WTC11 (cell line): ENCODE measurements around the gene CPTP. TPM values are rescaled to one million over a fixed set of nuclear protein-coding genes. Genes with fewer than 3 reads are reported as not detected.

Experiments used
- ATAC-seq: fragments of 200-7000 bp; cut with Tn5 transposase; 2 replicates; pipeline ENCODE4 v1.10.0; 2021; ENCODE audit warnings: mild to moderate bottlenecking, moderate library complexity
- CTCF ChIA-PET: fragments of 300-600 bp; sonication (Branson Sonifier 250); formaldehyde crosslinking; loops from one replicate; lab custom pipeline; 2021; ENCODE audit warnings: antibody characterized with exemption; lab: Charles Lee
- POLR2A ChIA-PET: fragments of 350-600 bp; sonication (Branson Sonifier 250); formaldehyde crosslinking; loops from one replicate; lab custom pipeline; 2021; ENCODE audit warnings: antibody characterized with exemption; lab: Charles Lee
- DNase-seq: peaks from one replicate; pipeline ENCODE4 v3.0.0; 2021; ENCODE audit warnings: low spot score
- H3K27ac Mint-ChIP-seq: 2 replicates; pipeline ENCODE4 v1.8.0; 2021; ENCODE audit warnings: mixed read lengths
- H3K27me3 Mint-ChIP-seq: 2 replicates; pipeline ENCODE4 v1.8.0; 2021; ENCODE audit warnings: low read depth, mild to moderate bottlenecking, moderate library complexity, mixed read lengths
- H3K36me3 Mint-ChIP-seq: 2 replicates; pipeline ENCODE4 v1.8.0; 2021; ENCODE audit warnings: mixed read lengths
- H3K4me1 Mint-ChIP-seq: 2 replicates; pipeline ENCODE4 v1.8.0; 2022; ENCODE audit warnings: mixed read lengths
- H3K4me3 Mint-ChIP-seq: 2 replicates; pipeline ENCODE4 v1.8.0; 2021; ENCODE audit warnings: mild to moderate bottlenecking, moderate library complexity, mixed read lengths
- H3K9me3 Mint-ChIP-seq: 2 replicates; pipeline ENCODE4 v1.8.0; 2021; ENCODE audit warnings: mixed read lengths
- ATF1 ChIP-seq: sonication (generic); formaldehyde crosslinking; IDR thresholded peaks from 2 replicates; pipeline ENCODE4 v1.8.1; 2023; ENCODE audit warnings: mild to moderate bottlenecking, moderate library complexity, missing genetic modification reagents
- ETV6 ChIP-seq: sonication (generic); formaldehyde crosslinking; IDR thresholded peaks from 2 replicates; pipeline ENCODE4 v1.8.1; 2022; ENCODE audit warnings: mild to moderate bottlenecking, missing genetic modification reagents
- FOXJ3 ChIP-seq: sonication (generic); formaldehyde crosslinking; IDR thresholded peaks from 2 replicates; pipeline ENCODE4 v1.9.0; 2021; ENCODE audit warnings: missing genetic modification reagents, mild to moderate bottlenecking, borderline replicate concordance
- GRHL2 ChIP-seq: fragments of 250-450 bp; sonication (Bioruptor Pico); IDR thresholded peaks from 2 replicates; pipeline ENCODE4 v1.8.0; 2022; ENCODE audit warnings: mild to moderate bottlenecking, moderate library complexity; ENCODE audit not compliant: insufficient replicate concordance, severe bottlenecking
- MXD4 ChIP-seq: fragments of 250-450 bp; sonication (Bioruptor Pico); IDR thresholded peaks from 2 replicates; pipeline ENCODE4 v1.8.0; 2021; ENCODE audit warnings: mild to moderate bottlenecking, moderate library complexity, borderline replicate concordance
- NFYB ChIP-seq: sonication (generic); formaldehyde crosslinking; conservative IDR thresholded peaks from 2 replicates; pipeline ENCODE4 v1.8.0; 2022; ENCODE audit warnings: low read depth, missing genetic modification reagents
- NR2C2 ChIP-seq: sonication (generic); formaldehyde crosslinking; IDR thresholded peaks from 2 replicates; pipeline ENCODE4 v1.8.0; 2022; ENCODE audit warnings: mild to moderate bottlenecking, missing genetic modification reagents
- SP1 ChIP-seq: sonication (generic); formaldehyde crosslinking; conservative IDR thresholded peaks from 2 replicates; pipeline ENCODE4 v1.8.1; 2022; ENCODE audit warnings: missing genetic modification reagents
- ZBTB21 ChIP-seq: sonication (generic); formaldehyde crosslinking; IDR thresholded peaks from 2 replicates; pipeline ENCODE4 v1.8.1; 2023; ENCODE audit warnings: mild to moderate bottlenecking, missing genetic modification reagents, borderline replicate concordance
- ZNF396 ChIP-seq: fragments of 250-450 bp; sonication (Bioruptor Pico); IDR thresholded peaks from 2 replicates; pipeline ENCODE4 v1.8.0; 2021; ENCODE audit warnings: mild to moderate bottlenecking, moderate library complexity, borderline replicate concordance
- ZNF416 ChIP-seq: fragments of 250-450 bp; sonication (Bioruptor Pico); IDR thresholded peaks from 2 replicates; pipeline ENCODE4 v1.9.0; 2021; ENCODE audit warnings: mild to moderate bottlenecking, inconsistent platforms
- ZNF423 ChIP-seq: fragments of 250-450 bp; sonication (Bioruptor Pico); IDR thresholded peaks from 2 replicates; pipeline ENCODE4 v2.1.2; 2022; ENCODE audit warnings: mild to moderate bottlenecking, moderate library complexity
- total RNA-seq: library from RNA; stranded (reverse); gene quantifications from 3 replicates; pipeline ENCODE4 v1.2.3, GENCODE V29; 2021
- TF ChIP-seq, protein P1 (sequence below): fragments of 200-600 bp; IDR thresholded peaks from 2 replicates; pipeline ENCODE4 v1.8.0; 2022; ENCODE audit warnings: antibody characterized with exemption
- TF ChIP-seq, protein P2 (sequence below): sonication (generic); formaldehyde crosslinking; IDR thresholded peaks from 2 replicates; pipeline ENCODE4 v1.8.1; 2022; ENCODE audit warnings: mild to moderate bottlenecking, moderate library complexity, missing genetic modification reagents
- TF ChIP-seq, protein P3 (sequence below): fragments of 250-450 bp; sonication (Bioruptor Pico); IDR thresholded peaks from 2 replicates; pipeline ENCODE4 v1.9.0; 2021; ENCODE audit warnings: mild to moderate bottlenecking, borderline replicate concordance
- TF ChIP-seq, protein P4 (sequence below): fragments of 250-450 bp; sonication (Bioruptor Pico); IDR thresholded peaks from 2 replicates; pipeline ENCODE4 v1.9.0; 2021; ENCODE audit warnings: moderate library complexity, mild to moderate bottlenecking, inconsistent platforms, borderline replicate concordance
- TF ChIP-seq, protein P5 (sequence below): fragments of 250-450 bp; sonication (Bioruptor Pico); IDR thresholded peaks from 2 replicates; pipeline ENCODE4 v1.9.0; 2021; ENCODE audit warnings: mild to moderate bottlenecking
- TF ChIP-seq, protein P6 (sequence below): sonication (generic); formaldehyde crosslinking; IDR thresholded peaks from 2 replicates; pipeline ENCODE4 v1.8.1; 2023; ENCODE audit warnings: mild to moderate bottlenecking, moderate library complexity, missing genetic modification reagents
- TF ChIP-seq, protein P7 (sequence below): sonication (generic); formaldehyde crosslinking; conservative IDR thresholded peaks from 2 replicates; pipeline ENCODE4 v1.8.1; 2023; ENCODE audit warnings: mild to moderate bottlenecking, low read depth, missing genetic modification reagents, moderate library complexity
- TF ChIP-seq, protein P8 (sequence below): fragments of 250-450 bp; sonication (Bioruptor Pico); conservative IDR thresholded peaks from 2 replicates; pipeline ENCODE4 v1.9.0; 2021; ENCODE audit warnings: mild to moderate bottlenecking

Gene CPTP
- total RNA-seq, 1 experiment from 2014 or later = 14.4 TPM

DNA sequence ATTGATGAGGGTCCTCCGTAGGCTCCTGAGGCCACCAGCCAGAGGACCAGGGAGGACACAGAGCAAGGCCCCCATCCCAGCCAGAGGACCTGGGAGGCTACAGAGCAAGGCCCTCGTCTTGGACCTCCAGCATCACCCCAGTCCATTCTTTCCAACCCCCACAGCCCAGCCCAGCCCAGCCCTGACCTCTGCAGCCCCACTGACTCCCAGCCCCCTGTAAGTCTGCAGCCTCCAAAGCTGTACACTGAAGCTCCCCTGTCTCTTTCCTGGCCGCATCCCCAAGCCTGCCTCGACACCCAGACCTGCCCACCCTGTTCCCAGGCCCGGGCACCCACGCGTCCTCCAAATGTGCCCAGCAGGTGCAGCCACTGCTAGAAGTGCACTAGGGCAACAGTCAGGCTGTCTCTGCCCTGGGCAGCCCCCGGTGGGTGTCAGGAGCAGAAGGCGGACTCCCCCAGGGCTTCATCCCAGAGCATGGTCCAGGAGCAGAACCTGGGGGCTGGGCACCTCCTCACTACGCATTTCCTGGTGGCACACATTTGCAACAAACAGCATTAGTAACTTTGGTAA lies 22.5 kb downstream of the CPTP start:
- POLR2A ChIA-PET = interaction anchor here (0.6 to 1.8 kb wide), 2 partner anchors 9 to 269 kb away, joined by 3 to 5 read pairs; no protein-coding TSS in a partner anchor

More for the DNA sequence above, 22.5 kb downstream of the CPTP start:
- Mint-ChIP-seq H3K27ac (no peak overlapping the region), H3K4me1 (peaks cover 10% of the 10 kb centered on the region), H3K27me3 (peaks cover under 1% of the 10 kb centered on the region; the same call in 1 of the 2 replicates), H3K9me3 (no peaks in the 10 kb centered on the region), H3K36me3 (no peaks in the 10 kb centered on the region), H3K4me3 (peak overlapping the region; percentile 70)
- CTCF ChIA-PET = interaction anchor here (0.6 to 2.3 kb wide), 4 partner anchors 9 to 315 kb away, joined by 3 to 18 read pairs (median 8); no protein-coding TSS in a partner anchor
- no peak for ATAC-seq
- TF ChIP-seq SP1 (no peak), GRHL2 (CRISPR knock-in tag) (no peak), NR2C2 (CRISPR knock-in tag) (no peak), ZBTB21 (no peak), NFYB (no peak), FOXJ3 (CRISPR knock-in tag) (no peak), ATF1 (CRISPR knock-in tag) (no peak), MXD4 (no peak), ZNF396 (no peak), ETV6 (CRISPR knock-in tag) (no peak), ZNF423 (CRISPR knock-in tag) (no peak), ZNF416 (no peak)
- TF ChIP-seq, protein P1, sequence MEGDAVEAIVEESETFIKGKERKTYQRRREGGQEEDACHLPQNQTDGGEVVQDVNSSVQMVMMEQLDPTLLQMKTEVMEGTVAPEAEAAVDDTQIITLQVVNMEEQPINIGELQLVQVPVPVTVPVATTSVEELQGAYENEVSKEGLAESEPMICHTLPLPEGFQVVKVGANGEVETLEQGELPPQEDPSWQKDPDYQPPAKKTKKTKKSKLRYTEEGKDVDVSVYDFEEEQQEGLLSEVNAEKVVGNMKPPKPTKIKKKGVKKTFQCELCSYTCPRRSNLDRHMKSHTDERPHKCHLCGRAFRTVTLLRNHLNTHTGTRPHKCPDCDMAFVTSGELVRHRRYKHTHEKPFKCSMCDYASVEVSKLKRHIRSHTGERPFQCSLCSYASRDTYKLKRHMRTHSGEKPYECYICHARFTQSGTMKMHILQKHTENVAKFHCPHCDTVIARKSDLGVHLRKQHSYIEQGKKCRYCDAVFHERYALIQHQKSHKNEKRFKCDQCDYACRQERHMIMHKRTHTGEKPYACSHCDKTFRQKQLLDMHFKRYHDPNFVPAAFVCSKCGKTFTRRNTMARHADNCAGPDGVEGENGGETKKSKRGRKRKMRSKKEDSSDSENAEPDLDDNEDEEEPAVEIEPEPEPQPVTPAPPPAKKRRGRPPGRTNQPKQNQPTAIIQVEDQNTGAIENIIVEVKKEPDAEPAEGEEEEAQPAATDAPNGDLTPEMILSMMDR = no peak
- TF ChIP-seq, protein P2, sequence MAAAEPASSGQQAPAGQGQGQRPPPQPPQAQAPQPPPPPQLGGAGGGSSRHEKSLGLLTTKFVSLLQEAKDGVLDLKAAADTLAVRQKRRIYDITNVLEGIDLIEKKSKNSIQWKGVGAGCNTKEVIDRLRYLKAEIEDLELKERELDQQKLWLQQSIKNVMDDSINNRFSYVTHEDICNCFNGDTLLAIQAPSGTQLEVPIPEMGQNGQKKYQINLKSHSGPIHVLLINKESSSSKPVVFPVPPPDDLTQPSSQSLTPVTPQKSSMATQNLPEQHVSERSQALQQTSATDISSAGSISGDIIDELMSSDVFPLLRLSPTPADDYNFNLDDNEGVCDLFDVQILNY (CRISPR knock-in tag) = no peak
- TF ChIP-seq, protein P3, sequence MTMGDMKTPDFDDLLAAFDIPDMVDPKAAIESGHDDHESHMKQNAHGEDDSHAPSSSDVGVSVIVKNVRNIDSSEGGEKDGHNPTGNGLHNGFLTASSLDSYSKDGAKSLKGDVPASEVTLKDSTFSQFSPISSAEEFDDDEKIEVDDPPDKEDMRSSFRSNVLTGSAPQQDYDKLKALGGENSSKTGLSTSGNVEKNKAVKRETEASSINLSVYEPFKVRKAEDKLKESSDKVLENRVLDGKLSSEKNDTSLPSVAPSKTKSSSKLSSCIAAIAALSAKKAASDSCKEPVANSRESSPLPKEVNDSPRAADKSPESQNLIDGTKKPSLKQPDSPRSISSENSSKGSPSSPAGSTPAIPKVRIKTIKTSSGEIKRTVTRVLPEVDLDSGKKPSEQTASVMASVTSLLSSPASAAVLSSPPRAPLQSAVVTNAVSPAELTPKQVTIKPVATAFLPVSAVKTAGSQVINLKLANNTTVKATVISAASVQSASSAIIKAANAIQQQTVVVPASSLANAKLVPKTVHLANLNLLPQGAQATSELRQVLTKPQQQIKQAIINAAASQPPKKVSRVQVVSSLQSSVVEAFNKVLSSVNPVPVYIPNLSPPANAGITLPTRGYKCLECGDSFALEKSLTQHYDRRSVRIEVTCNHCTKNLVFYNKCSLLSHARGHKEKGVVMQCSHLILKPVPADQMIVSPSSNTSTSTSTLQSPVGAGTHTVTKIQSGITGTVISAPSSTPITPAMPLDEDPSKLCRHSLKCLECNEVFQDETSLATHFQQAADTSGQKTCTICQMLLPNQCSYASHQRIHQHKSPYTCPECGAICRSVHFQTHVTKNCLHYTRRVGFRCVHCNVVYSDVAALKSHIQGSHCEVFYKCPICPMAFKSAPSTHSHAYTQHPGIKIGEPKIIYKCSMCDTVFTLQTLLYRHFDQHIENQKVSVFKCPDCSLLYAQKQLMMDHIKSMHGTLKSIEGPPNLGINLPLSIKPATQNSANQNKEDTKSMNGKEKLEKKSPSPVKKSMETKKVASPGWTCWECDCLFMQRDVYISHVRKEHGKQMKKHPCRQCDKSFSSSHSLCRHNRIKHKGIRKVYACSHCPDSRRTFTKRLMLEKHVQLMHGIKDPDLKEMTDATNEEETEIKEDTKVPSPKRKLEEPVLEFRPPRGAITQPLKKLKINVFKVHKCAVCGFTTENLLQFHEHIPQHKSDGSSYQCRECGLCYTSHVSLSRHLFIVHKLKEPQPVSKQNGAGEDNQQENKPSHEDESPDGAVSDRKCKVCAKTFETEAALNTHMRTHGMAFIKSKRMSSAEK = no peak
- TF ChIP-seq, protein P4, sequence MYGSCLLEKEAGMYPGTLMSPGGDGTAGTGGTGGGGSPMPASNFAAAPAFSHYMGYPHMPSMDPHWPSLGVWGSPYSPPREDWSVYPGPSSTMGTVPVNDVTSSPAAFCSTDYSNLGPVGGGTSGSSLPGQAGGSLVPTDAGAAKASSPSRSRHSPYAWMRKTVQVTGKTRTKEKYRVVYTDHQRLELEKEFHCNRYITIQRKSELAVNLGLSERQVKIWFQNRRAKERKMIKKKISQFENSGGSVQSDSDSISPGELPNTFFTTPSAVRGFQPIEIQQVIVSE (CRISPR knock-in tag) = no peak
- TF ChIP-seq, protein P5, sequence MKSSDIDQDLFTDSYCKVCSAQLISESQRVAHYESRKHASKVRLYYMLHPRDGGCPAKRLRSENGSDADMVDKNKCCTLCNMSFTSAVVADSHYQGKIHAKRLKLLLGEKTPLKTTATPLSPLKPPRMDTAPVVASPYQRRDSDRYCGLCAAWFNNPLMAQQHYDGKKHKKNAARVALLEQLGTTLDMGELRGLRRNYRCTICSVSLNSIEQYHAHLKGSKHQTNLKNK (CRISPR knock-in tag) = no peak
- TF ChIP-seq, protein P6, sequence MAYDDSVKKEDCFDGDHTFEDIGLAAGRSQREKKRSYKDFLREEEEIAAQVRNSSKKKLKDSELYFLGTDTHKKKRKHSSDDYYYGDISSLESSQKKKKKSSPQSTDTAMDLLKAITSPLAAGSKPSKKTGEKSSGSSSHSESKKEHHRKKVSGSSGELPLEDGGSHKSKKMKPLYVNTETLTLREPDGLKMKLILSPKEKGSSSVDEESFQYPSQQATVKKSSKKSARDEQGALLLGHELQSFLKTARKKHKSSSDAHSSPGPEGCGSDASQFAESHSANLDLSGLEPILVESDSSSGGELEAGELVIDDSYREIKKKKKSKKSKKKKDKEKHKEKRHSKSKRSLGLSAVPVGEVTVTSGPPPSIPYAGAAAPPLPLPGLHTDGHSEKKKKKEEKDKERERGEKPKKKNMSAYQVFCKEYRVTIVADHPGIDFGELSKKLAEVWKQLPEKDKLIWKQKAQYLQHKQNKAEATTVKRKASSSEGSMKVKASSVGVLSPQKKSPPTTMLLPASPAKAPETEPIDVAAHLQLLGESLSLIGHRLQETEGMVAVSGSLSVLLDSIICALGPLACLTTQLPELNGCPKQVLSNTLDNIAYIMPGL (CRISPR knock-in tag) = no peak
- TF ChIP-seq, protein P7, sequence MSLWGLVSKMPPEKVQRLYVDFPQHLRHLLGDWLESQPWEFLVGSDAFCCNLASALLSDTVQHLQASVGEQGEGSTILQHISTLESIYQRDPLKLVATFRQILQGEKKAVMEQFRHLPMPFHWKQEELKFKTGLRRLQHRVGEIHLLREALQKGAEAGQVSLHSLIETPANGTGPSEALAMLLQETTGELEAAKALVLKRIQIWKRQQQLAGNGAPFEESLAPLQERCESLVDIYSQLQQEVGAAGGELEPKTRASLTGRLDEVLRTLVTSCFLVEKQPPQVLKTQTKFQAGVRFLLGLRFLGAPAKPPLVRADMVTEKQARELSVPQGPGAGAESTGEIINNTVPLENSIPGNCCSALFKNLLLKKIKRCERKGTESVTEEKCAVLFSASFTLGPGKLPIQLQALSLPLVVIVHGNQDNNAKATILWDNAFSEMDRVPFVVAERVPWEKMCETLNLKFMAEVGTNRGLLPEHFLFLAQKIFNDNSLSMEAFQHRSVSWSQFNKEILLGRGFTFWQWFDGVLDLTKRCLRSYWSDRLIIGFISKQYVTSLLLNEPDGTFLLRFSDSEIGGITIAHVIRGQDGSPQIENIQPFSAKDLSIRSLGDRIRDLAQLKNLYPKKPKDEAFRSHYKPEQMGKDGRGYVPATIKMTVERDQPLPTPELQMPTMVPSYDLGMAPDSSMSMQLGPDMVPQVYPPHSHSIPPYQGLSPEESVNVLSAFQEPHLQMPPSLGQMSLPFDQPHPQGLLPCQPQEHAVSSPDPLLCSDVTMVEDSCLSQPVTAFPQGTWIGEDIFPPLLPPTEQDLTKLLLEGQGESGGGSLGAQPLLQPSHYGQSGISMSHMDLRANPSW (CRISPR knock-in tag) = no peak
- TF ChIP-seq, protein P8, sequence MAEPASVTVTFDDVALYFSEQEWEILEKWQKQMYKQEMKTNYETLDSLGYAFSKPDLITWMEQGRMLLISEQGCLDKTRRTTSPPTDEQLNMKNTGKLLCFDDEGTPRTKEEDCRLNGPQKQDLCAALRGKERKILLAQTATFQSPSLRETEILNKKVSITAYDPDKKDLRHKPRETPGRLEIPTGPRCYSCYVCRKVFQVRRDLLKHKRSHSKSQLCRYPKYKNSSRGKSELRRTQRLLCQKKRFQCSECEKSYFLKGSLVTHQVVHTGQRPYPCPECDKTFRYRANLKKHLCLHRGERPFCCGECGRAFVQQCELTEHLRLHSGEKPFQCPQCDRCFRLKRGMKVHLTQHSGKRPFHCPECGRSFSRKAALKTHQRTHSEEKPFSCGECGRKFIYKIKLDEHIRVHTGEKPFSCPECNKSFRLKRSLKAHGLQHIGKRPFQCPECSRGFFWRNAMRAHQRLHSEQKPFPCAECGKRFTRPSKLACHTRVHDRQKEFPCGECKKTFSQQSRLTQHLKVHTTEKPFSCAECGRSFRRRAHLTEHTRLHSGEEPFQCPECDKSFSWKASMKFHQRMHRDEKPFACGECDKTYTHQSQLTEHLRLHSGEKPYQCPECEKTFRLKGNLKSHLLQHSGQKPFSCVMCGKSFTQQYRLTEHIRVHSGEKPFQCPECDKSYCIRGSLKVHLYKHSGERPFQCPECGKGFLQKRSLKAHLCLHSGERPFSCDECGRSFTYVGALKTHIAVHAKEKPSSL (CRISPR knock-in tag) = no peak
- DNase-seq = no peak
